A549 (cell line): ENCODE measurements around the gene LSP1.

Experiments
- CEBPB ChIP-seq, 2 experiments: fragments of >200 bp in 1 of 2; sonication (Bioruptor Twin) in 1 of 2; formaldehyde crosslinking in 1 of 2; IDR thresholded peaks; 2 replicates each; pipeline ENCODE4 v1.6.1; 2012 to 2016
- E2F6 ChIP-seq: IDR thresholded peaks from 2 replicates; pipeline ENCODE4 v1.6.1; 2012; ENCODE audit warnings: low read depth, borderline replicate concordance
- EP300 ChIP-seq, 2 experiments: fragments of >200 bp; sonication (Bioruptor Twin); formaldehyde crosslinking; IDR thresholded peaks; 2 replicates in 1 of 2; 3 replicates in 1 of 2; pipeline ENCODE4 v1.6.1; 2016 to 2017
- HDAC2 ChIP-seq: fragments of 200-600 bp; sonication (generic); IDR thresholded peaks from 2 replicates; pipeline ENCODE4 v1.6.1; 2016
- KDM5A ChIP-seq: fragments of 200-600 bp; sonication (generic); IDR thresholded peaks from 2 replicates; pipeline ENCODE4 v1.6.1; 2016; ENCODE audit warnings: antibody characterized with exemption, mild to moderate bottlenecking
- MAFK ChIP-seq: fragments of 450-650 bp; IDR thresholded peaks from 2 replicates; pipeline ENCODE4 v1.6.1; 2014; ENCODE audit not compliant: partially characterized antibody
- MAX ChIP-seq: IDR thresholded peaks from 2 replicates; pipeline ENCODE4 v1.6.1; 2012
- POLR2A ChIP-seq: IDR thresholded peaks from 2 replicates; pipeline ENCODE4 v1.6.1; 2012; ENCODE audit warnings: mild to moderate bottlenecking, low read length
- POLR2AphosphoS2 ChIP-seq: conservative IDR thresholded peaks from 2 replicates; pipeline ENCODE4 v1.6.1; 2012; ENCODE audit warnings: low read length, improper control_type of control experiment, inconsistent platforms
- RCOR1 ChIP-seq: fragments of 150-350 bp; IDR thresholded peaks from 2 replicates; pipeline ENCODE4 v1.6.1; 2014; ENCODE audit warnings: antibody characterized with exemption, low read length, low read depth
- RFX5 ChIP-seq: fragments of 450-650 bp; IDR thresholded peaks from 2 replicates; pipeline ENCODE4 v1.7.1; 2014; ENCODE audit warnings: antibody characterized with exemption, mild to moderate bottlenecking, moderate library complexity
- SMC3 ChIP-seq: fragments of >200 bp; sonication (Bioruptor Twin); formaldehyde crosslinking; IDR thresholded peaks from 3 replicates; pipeline ENCODE4 v1.6.1; 2018; ENCODE audit warnings: inconsistent platforms
- TP53 ChIP-seq: fragments of 250-450 bp; sonication (Bioruptor Pico); IDR thresholded peaks from 2 replicates; pipeline ENCODE4 v1.5.0; 2021; ENCODE audit warnings: mild to moderate bottlenecking, moderate library complexity
- TF ChIP-seq, protein P1 (sequence below): fragments of >200 bp; sonication (Bioruptor Twin); formaldehyde crosslinking; IDR thresholded peaks from 3 replicates; pipeline ENCODE4 v1.5.1; 2016

DNA sequence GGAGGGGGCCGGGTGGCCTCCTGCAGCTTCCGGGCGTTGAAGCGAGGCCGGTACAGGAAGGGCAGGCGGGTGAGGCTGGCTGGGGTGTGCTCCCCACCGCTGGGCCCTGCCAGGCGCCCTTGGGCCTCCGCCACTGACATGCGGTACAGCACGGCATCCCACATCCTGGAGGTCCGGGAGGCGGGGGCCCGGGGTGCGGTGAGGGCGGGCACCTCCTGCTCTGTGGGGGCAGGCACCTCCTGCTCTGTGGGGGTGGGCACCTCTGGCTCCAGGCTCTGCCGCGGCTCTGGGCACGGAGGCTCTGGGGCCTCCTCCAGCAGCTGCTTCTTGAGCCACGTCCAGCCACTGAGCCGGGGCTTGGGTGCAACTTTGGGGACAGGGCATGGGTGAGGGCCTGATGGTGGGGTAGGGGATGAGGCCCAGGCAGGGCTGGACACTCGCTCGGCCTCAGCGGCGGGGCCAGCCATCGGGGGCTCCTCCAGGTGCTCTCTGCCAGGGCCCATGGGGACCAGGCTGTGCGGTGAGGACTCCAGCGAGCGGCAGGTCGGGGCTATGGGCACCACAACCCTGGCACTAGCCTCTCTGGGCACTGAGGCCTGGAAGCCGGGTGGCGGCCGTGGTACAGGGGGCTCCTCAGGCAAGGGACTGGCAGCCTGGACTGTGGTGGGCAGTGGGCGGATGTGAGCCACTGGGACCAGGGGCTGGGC, 36.5 kb downstream of the LSP1 start:
- TF ChIP-seq E2F6 (no peak), SMC3 (no peak), TP53 (CRISPR knock-in tag) (no peak), CEBPB (IDR thresholded peaks at IDR 0.05) (no peak), MAX (no peak), HDAC2 (no peak), EP300 (IDR thresholded peaks at IDR 0.05) (no peak), KDM5A (no peak), RFX5 (no peak), POLR2AphosphoS2 (no peak), MAFK (no peak), RCOR1 (no peak), POLR2A (no peak)
- TF ChIP-seq, protein P1, sequence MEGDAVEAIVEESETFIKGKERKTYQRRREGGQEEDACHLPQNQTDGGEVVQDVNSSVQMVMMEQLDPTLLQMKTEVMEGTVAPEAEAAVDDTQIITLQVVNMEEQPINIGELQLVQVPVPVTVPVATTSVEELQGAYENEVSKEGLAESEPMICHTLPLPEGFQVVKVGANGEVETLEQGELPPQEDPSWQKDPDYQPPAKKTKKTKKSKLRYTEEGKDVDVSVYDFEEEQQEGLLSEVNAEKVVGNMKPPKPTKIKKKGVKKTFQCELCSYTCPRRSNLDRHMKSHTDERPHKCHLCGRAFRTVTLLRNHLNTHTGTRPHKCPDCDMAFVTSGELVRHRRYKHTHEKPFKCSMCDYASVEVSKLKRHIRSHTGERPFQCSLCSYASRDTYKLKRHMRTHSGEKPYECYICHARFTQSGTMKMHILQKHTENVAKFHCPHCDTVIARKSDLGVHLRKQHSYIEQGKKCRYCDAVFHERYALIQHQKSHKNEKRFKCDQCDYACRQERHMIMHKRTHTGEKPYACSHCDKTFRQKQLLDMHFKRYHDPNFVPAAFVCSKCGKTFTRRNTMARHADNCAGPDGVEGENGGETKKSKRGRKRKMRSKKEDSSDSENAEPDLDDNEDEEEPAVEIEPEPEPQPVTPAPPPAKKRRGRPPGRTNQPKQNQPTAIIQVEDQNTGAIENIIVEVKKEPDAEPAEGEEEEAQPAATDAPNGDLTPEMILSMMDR: no peak
